HG02759 (cell line): ENCODE measurements around the gene SORCS2.

Source experiments
- ATAC-seq: cut with Tn5 transposase; IDR thresholded peaks from one replicate; pipeline ENCODE4 v1.9.1; 2021; ENCODE audit warnings: mild to moderate bottlenecking, moderate library complexity; ENCODE audit not compliant: unreplicated experiment

SORCS2 gene

DNA sequence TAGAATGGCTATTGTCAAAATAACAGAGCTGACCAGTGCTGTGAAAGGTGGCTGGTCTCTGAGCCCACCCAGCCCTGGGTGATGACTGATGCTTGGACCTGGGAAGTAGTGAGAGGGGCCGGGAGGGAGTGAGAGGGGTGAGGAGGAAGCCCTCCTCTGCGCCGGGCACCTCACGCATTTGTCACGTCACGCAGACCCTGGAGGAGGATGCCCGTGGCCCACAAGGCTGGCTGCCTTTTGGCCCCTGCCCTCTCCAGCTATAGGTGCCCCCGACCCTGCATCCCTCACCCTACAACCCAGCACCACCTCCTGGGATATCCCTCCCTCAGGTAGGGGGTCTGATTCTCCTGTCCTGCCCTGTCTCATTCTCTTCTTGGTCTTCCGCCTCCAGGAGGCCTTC lies 539.9 kb downstream of the SORCS2 start:
- no peak for ATAC-seq

- no peak for ATAC-seq
Measured at GRCh38 chr4:7733201-7733600, 540.9 kb downstream of the SORCS2 start.

DNA sequence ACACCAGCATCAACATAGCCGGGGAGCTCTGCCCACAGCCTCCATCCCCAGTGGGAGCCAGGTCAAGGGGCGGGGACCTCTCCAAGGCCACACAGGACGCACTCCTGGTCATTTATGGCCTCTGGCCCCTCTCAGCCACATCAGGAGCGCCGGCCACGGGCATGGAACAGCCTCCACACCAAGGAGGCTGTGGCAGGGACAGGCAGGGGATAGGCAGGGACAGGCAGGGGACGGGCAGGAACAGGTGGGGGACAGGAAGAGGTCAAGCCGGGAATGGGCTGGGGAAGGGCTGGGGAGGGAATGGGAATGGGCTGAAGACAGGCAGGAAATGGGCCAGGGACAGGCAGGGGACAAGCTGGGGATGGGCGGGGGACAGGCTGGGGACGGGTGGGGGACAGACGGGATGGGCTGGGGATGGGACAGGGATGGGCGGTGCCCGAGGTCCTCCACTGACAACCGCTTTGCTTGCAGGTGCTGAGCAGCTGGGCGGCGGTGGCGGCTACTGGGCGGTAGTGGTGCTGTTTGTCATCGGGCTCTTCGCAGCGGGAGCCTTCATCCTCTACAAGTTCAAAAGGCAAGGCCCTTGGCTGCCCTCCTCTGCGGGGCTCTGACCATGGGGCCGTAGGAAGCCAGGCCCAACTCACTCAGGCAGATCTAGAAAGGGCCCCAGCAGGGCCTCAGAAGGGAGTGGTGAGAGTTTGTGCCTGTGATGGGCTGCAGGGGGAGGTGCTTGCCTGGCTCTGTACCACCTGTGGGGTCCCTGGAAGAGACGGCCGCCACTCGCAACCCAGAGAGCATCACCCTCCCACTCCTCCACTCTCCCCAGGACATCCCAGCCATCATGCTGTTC lies 541.7 kb downstream of the SORCS2 start:
- ATAC-seq: no peak

- ATAC-seq: no peak
Measured at GRCh38 chr4:7734651-7735260, 542.4 kb downstream of the SORCS2 start.

DNA sequence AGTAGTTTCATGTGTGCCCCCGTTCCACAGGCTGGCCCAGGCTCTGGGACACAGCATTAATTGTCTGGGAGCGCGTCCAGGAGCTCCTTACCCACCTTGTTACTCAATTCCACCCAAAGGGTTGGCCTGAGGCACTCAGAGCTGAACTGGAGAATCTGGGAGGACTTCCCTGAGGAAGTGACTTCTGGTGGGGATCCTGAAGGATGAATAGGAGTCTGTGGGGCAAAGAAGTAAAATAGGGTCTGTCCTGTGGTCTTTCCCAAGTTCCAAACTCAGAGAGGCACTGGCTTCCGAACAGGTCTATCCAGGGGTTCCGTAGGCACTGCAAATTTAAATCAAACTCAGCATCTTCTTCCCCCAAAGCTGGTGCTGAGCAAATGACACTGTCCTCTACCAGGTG lies 543.1 kb downstream of the SORCS2 start:
- ATAC-seq: no peak

DNA sequence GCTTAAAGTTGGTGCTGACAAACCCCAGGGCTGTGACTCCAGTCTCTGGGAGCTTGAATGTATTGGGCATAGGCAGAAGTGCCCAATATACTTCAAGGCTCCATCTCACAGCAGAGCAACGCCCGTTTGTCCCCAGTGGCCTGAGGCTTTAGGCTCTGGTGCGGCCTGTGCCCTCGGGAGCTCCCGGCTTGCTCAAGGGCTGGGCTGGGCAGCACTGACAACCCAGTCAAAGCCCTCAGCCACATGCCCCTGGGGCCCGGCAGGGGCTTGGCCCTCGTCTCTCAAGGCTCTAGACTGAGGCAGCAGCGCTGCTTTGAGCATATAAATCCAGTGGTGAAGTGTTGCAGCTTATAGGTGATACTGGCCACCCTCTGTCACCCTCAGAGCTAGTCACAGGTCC lies 543.6 kb downstream of the SORCS2 start:
- no peak for ATAC-seq

DNA sequence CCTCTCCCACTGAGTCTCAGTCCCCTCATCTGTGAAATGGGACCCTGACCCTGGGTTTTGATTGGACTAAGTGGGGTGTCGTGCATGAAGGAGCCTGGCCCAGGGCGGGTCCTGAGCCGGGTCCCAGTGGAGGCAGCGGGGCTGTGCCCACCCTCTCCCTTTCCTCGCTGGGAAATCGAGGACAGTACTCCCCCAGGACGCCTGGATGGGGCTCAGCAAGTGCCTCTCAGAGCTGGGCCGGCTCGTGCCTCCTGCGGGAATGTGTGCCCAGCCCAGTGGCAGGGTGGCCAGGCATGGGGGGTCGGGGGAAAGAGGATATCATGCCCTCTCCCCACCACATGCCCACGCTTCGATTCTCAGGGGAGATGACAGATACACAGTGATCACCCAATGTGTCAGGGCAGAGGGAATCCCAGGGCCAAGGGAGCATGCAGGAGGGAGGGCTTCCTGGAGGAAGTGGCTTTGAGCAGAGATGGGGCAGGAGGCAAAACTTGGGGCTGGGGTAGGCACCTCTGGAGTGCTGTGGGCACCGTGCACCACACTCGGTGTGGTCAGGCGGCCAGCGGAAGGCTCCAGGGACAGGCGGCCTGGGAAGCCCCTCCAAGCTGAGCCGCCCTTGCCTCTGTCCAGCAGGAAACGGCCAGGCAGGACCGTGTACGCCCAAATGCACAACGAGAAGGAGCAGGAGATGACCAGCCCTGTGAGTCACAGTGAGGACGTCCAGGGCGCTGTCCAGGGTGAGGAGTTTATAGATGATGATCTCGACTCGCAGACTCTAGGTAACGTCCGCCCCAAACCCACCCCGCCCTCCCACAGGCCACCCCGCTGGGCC lies 544.3 kb downstream of the SORCS2 start:
- no peak for ATAC-seq

DNA sequence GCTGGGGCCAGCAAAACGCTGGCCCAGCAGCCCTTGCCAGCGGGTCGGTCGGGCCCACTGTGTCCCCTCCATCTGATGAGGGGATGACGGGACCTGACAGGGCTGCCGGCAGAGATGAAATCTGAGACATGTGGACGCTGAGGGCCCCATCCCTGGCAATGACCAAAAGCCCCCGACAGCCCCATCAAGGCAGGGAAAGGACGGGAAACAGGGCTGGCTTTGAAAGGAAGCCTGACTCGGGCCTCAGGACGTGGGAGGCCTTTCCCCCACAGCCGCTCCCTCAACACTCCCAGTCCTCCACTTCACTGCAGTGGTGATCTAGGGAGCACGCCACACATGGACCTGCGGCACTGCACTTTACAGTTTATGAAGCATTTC lies 544.9 kb downstream of the SORCS2 start:
- no peak for ATAC-seq

- ATAC-seq: no peak
Measured at GRCh38 chr4:7737752-7738457, 545.6 kb downstream of the SORCS2 start.

GRCh38 chr4:7738458-7739076 lies 546.2 kb downstream of the SORCS2 start:
- no peak for ATAC-seq

DNA sequence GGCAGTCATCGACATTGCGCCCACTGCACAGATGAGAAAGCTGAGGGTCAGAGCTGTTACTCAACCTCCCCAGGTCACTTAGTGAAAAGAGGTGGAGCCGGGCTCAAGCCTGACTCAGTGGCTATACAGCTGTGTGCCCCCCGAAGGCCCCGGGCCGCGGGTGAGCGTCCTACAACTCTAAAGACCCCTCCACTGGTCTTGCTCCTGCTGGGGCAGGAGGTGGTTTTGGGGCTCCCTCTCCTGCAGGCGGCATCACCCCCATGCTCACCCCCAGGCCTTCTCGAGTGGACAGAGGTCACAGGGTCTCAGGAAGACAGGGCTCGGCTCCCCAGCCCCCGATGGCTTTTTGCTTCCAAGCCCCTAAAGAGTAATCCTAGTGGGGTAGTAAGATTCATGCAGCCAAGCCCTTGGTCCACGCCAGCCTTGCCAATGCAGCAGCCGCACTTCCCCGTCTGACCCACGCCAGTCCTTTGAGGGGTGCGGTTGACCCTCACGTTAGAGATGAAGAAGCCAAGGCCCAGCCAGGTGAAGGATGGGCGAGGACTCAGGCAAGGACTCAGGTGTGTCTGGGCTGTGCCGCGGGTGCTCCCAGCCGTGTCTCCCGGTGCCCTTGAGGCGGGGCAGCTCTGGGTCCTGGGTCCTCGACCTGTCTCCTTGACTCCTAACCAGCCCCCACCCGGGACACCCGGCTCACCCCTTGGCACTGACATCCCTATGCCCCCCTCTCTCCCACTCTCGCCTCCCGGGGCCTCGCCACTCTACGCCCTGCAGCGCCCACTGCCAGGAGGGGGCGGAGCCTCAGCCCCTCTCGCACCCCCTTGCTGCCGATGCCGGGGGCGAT lies 547.0 kb downstream of the SORCS2 start:
- ATAC-seq: no peak

GRCh38 chr4:7739918-7740865 lies 547.9 kb downstream of the SORCS2 start:
- no peak for ATAC-seq

DNA sequence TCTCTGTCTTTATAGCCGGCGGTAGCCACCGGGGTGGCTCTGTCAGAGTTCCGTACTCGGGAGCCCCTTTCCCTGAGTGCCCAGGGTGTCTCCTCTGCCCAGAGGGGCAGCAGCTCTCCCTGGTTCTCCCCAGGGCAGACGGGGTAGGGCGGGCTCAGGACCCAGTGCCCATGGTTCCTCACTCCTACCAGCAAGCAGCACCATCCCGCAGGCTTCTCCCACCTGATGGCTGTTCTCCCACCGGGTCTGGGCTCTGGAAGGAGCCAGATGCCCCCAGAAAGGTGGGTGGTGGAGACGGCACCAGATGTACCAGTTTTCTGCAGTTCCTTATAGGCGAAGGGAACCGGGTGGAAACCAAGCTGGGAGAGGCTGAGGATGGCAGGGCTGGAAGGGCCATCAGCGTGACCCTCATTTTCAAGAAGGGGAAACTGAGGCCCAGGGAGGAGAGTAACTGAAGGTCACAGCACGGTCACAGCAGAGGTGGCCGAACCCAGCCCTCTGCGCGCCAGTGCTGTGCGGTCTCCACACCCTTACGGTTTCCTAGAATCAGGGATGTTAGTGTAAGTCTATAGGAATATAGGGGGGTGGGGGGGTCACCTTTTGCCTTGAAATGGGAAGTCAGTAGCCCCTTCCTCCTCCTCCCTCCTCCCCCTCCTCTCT lies 548.7 kb downstream of the SORCS2 start:
- ATAC-seq: no peak

DNA sequence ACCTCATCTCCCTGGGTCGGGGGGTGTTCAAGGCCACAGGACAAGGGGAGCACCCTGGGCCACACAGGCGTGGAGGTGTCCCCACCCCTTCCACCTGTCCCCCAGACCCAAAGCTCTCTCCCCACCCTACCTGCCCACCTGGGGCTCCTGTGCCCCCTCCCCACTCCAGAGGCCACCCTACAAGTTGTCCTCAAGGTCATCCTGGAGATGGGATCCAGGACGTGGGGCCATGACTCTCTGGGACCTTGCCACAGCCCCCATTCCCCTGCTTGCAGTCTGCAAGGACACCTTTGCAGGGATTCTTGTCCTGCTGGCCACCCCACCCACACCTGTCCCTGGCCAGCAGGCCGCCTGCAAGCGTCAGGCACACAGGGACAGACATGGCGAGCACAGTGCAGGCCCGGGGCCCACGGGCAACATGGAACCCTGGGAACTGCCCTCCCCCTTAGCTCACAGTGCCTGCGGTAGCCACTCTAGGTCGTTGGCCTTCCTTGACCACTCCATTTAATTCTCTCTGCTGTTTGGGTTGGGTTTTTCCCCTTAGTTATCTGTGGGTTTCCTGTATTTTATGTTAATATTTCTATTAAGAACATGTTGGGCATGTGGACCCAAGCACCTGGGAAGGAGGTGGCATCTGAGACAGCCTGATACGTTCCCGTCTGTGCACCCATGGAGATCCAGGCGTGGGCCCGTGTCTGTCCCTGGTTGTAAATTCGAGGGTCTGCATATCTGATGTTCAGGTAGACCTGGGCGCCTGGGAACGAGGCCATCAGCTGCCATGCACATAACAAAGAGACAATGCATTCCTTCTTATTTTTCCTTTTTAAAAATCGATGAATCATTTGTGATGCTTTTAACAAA lies 549.8 kb downstream of the SORCS2 start:
- no peak for ATAC-seq

DNA sequence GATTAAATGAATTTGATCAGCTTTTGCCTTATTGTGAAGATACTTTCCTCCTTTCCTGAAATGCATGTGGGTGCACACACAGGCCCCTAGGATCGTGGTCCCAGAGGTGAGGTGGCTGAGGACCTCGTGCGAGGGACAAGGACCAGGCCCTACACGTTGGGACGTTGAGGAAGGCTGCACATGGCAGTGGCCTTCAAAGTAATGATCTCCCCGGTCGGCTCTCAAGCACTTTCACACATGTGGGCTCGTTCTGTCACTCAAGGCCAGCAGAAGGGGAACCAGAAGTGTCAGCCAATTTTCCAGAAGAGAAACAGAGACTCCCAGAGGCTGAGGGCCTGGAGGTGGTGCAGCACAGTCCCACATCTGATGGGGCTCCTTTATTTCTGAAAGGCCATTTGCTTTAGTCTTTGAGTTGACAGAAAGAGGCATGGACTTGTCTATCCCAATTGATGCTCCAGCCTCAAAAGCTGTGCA lies 550.5 kb downstream of the SORCS2 start:
- ATAC-seq: no peak

- ATAC-seq: no peak
Measured at GRCh38 chr4:7744142-7744804, 551.9 kb downstream of the SORCS2 start.
